ENCODE measurements around the gene BAZ1B. TPM values are rescaled to one million over a fixed set of nuclear protein-coding genes. Genes with fewer than 3 reads are reported as not detected.

Gene BAZ1B
- total RNA-seq, 1 experiment from 2014 or later, result 66.3 TPM

DNA sequence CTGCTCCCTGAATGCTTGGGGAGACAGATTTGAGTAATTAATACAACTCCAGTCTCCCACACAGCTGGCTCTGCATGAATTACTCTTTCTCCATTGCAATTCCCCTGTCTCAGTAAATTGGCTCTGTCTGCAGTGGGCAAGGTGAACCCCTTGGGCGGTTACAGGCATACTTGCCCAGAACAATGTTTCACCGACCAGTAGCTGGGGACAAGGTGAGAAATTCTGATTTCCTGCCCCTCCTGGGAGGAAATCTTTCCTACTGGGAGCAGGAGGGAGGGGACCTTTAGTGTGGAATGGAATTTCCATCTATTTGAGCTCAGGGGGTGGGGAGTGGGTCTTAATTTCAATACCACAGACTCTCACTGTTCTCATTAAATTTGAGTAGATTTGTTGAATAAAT, 130.7 kb downstream of the BAZ1B start:
- peak; percentile 55 for ATAC-seq
- TF ChIP-seq MAX (CRISPR knock-in tag; IDR thresholded peaks at IDR 0.05) (no peak), ZNF416 (CRISPR knock-in tag; IDR thresholded peaks at IDR 0.05) (no peak), NR1H2 (CRISPR knock-in tag; IDR thresholded peaks at IDR 0.05) (no peak), SMAD3 (CRISPR knock-in tag; IDR thresholded peaks at IDR 0.05; ENCODE audit: borderline replicate concordance) (no peak), FOXJ3 (CRISPR knock-in tag; IDR thresholded peaks at IDR 0.05; ENCODE audit: borderline replicate concordance) (no peak), HMGA2 (CRISPR knock-in tag; IDR thresholded peaks at IDR 0.05) (no peak), ZNF317 (CRISPR knock-in tag; IDR thresholded peaks at IDR 0.05; ENCODE audit: borderline replicate concordance, low read depth) (no peak), OVOL2 (CRISPR knock-in tag; IDR thresholded peaks at IDR 0.05; ENCODE audit: borderline replicate concordance) (no peak), ATF1 (CRISPR knock-in tag; IDR thresholded peaks at IDR 0.05) (no peak), PRDM15 (CRISPR knock-in tag; IDR thresholded peaks at IDR 0.05) (no peak), RELA (CRISPR knock-in tag; IDR thresholded peaks at IDR 0.05; ENCODE audit: borderline replicate concordance) (no peak), TEAD1 (CRISPR knock-in tag; IDR thresholded peaks at IDR 0.05) (no peak), ZNF219 (CRISPR knock-in tag; IDR thresholded peaks at IDR 0.05; ENCODE audit: borderline replicate concordance) (no peak)
- TF ChIP-seq, protein P1, sequence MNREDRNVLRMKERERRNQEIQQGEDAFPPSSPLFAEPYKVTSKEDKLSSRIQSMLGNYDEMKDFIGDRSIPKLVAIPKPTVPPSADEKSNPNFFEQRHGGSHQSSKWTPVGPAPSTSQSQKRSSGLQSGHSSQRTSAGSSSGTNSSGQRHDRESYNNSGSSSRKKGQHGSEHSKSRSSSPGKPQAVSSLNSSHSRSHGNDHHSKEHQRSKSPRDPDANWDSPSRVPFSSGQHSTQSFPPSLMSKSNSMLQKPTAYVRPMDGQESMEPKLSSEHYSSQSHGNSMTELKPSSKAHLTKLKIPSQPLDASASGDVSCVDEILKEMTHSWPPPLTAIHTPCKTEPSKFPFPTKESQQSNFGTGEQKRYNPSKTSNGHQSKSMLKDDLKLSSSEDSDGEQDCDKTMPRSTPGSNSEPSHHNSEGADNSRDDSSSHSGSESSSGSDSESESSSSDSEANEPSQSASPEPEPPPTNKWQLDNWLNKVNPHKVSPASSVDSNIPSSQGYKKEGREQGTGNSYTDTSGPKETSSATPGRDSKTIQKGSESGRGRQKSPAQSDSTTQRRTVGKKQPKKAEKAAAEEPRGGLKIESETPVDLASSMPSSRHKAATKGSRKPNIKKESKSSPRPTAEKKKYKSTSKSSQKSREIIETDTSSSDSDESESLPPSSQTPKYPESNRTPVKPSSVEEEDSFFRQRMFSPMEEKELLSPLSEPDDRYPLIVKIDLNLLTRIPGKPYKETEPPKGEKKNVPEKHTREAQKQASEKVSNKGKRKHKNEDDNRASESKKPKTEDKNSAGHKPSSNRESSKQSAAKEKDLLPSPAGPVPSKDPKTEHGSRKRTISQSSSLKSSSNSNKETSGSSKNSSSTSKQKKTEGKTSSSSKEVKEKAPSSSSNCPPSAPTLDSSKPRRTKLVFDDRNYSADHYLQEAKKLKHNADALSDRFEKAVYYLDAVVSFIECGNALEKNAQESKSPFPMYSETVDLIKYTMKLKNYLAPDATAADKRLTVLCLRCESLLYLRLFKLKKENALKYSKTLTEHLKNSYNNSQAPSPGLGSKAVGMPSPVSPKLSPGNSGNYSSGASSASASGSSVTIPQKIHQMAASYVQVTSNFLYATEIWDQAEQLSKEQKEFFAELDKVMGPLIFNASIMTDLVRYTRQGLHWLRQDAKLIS (CRISPR knock-in tag; IDR thresholded peaks at IDR 0.05; ENCODE audit: borderline replicate concordance), result no peak
- TF ChIP-seq, protein P2, sequence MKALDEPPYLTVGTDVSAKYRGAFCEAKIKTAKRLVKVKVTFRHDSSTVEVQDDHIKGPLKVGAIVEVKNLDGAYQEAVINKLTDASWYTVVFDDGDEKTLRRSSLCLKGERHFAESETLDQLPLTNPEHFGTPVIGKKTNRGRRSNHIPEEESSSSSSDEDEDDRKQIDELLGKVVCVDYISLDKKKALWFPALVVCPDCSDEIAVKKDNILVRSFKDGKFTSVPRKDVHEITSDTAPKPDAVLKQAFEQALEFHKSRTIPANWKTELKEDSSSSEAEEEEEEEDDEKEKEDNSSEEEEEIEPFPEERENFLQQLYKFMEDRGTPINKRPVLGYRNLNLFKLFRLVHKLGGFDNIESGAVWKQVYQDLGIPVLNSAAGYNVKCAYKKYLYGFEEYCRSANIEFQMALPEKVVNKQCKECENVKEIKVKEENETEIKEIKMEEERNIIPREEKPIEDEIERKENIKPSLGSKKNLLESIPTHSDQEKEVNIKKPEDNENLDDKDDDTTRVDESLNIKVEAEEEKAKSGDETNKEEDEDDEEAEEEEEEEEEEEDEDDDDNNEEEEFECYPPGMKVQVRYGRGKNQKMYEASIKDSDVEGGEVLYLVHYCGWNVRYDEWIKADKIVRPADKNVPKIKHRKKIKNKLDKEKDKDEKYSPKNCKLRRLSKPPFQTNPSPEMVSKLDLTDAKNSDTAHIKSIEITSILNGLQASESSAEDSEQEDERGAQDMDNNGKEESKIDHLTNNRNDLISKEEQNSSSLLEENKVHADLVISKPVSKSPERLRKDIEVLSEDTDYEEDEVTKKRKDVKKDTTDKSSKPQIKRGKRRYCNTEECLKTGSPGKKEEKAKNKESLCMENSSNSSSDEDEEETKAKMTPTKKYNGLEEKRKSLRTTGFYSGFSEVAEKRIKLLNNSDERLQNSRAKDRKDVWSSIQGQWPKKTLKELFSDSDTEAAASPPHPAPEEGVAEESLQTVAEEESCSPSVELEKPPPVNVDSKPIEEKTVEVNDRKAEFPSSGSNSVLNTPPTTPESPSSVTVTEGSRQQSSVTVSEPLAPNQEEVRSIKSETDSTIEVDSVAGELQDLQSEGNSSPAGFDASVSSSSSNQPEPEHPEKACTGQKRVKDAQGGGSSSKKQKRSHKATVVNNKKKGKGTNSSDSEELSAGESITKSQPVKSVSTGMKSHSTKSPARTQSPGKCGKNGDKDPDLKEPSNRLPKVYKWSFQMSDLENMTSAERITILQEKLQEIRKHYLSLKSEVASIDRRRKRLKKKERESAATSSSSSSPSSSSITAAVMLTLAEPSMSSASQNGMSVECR (CRISPR knock-in tag; IDR thresholded peaks at IDR 0.05; ENCODE audit: borderline replicate concordance), result no peak
- TF ChIP-seq, protein P3, sequence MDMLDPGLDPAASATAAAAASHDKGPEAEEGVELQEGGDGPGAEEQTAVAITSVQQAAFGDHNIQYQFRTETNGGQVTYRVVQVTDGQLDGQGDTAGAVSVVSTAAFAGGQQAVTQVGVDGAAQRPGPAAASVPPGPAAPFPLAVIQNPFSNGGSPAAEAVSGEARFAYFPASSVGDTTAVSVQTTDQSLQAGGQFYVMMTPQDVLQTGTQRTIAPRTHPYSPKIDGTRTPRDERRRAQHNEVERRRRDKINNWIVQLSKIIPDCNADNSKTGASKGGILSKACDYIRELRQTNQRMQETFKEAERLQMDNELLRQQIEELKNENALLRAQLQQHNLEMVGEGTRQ (CRISPR knock-in tag; IDR thresholded peaks at IDR 0.05), result no peak
- TF ChIP-seq, protein P4, sequence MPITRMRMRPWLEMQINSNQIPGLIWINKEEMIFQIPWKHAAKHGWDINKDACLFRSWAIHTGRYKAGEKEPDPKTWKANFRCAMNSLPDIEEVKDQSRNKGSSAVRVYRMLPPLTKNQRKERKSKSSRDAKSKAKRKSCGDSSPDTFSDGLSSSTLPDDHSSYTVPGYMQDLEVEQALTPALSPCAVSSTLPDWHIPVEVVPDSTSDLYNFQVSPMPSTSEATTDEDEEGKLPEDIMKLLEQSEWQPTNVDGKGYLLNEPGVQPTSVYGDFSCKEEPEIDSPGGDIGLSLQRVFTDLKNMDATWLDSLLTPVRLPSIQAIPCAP (CRISPR knock-in tag; IDR thresholded peaks at IDR 0.05), result no peak
- TF ChIP-seq, protein P5, sequence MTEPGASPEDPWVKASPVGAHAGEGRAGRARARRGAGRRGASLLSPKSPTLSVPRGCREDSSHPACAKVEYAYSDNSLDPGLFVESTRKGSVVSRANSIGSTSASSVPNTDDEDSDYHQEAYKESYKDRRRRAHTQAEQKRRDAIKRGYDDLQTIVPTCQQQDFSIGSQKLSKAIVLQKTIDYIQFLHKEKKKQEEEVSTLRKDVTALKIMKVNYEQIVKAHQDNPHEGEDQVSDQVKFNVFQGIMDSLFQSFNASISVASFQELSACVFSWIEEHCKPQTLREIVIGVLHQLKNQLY (CRISPR knock-in tag; IDR thresholded peaks at IDR 0.05), result no peak
- TF ChIP-seq, protein P6, sequence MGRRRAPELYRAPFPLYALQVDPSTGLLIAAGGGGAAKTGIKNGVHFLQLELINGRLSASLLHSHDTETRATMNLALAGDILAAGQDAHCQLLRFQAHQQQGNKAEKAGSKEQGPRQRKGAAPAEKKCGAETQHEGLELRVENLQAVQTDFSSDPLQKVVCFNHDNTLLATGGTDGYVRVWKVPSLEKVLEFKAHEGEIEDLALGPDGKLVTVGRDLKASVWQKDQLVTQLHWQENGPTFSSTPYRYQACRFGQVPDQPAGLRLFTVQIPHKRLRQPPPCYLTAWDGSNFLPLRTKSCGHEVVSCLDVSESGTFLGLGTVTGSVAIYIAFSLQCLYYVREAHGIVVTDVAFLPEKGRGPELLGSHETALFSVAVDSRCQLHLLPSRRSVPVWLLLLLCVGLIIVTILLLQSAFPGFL (CRISPR knock-in tag; IDR thresholded peaks at IDR 0.05; ENCODE audit: borderline replicate concordance), result no peak
- Mint-ChIP-seq H3K36me3 (peaks cover 18% of the 10 kb centered on the region), H3K4me1 (peaks cover 23% of the 10 kb centered on the region), H3K27ac (no peak overlapping the region), H3K4me3 (no peak overlapping the region), H3K27me3 (ENCODE audit: low read depth) (peaks cover 45% of the 10 kb centered on the region), H3K9me3 (peaks cover 36% of the 10 kb centered on the region)
- POLR2A ChIA-PET, result no interaction called here
- no peak for DNase-seq (ENCODE audit: low spot score)
- CTCF ChIA-PET, result interaction anchor here (0.6 to 1.3 kb wide), 3 partner anchors 9 to 67 kb away, joined by 3 to 8 read pairs (median 7); no protein-coding TSS in a partner anchor

Measured in WTC11 (cell line).